CD4-positive, alpha-beta T cell treated with Interleukin-21 for 1 hour (primary cell): ENCODE results near the gene ZNRF1.
"Not testable (repeated sequence)": the region's sequence is repeated elsewhere in the genome, so short reads cannot be mapped to it uniquely, and the experiment has no call there.

Experiments used
- DNase-seq: peaks from one replicate; pipeline ENCODE4 v3.0.0-alpha.2; 2020

ZNRF1 gene

GRCh38 chr16:75003931-75004330, 5.1 kb downstream of the ZNRF1 start:
- DNase-seq: no peak

DNA sequence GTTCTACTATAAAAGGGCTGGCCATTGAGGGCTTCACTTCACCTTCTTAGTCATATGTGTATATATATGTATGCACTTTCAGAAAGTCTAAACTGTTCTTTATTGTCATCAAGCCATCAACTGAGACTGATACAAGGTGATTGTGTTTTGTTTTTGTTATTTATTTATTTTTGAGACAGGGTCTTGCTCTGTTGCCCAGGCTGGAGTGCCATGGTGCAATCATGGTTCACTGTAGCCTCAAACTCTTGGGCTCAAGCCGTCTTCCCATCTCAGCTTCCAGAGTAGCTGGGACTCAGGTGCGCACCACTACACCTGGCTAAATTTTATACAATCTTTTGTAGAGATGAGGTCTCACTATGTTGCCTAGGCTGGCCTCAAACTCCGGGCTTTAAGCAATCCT, 5.6 kb downstream of the ZNRF1 start:
- DNase-seq: no peak

DNA sequence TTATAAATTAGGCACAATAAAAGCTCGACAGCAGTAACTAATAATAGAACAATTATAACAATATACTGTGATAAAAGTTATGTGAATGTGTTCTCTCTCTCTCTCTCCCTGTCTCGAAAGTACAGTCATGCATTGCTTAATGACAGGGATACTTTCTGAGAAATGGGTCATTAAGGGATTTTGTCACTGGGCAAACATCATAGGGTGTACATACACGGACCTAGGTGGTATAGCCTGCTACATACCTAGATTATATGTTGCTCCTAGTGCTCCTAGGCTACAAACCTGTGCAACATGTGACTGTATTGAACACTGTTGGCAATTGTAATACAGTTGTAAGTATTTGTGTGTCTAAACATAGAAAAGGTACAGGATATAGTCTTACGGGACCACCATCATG, 6.9 kb downstream of the ZNRF1 start:
- no peak for DNase-seq

GRCh38 chr16:75007443-75007842, 8.6 kb downstream of the ZNRF1 start:
- DNase-seq: no peak

- no peak for DNase-seq
These were observed 11.6 kb downstream of the ZNRF1 start for GRCh38 chr16:75010427-75010826.

DNA sequence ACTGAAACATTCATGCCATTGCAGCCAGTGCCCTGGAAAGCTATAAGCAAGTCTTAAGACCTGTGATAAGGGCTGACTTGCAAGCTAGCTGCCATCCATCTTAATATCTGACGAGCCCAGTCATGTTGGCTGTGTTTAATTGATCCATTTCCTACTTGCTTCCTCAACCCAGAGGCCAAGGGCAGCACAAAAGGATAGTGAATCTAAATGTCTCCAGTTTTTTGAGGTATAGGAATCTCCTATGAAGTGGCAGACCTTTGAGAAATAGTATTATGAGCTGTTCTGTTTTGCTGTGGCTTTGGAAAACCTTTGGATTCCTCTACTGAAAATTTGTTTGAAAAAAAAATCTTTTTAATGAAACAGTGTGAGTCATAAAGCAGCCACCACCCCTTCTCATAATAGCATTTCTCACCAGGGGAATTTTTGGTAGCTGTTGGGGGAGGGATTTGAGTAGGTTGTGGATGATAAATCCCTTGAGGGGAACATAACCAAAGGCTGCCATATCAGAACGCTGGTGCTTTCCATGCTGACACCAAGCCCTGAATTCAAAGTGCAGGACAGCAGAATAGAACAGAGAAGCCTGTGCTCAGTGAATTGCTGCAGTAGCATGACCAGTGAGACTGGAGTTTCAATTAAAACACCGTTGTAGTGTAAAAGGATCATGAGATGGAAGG, 12.9 kb downstream of the ZNRF1 start:
- peak; percentile 64 for DNase-seq

DNA sequence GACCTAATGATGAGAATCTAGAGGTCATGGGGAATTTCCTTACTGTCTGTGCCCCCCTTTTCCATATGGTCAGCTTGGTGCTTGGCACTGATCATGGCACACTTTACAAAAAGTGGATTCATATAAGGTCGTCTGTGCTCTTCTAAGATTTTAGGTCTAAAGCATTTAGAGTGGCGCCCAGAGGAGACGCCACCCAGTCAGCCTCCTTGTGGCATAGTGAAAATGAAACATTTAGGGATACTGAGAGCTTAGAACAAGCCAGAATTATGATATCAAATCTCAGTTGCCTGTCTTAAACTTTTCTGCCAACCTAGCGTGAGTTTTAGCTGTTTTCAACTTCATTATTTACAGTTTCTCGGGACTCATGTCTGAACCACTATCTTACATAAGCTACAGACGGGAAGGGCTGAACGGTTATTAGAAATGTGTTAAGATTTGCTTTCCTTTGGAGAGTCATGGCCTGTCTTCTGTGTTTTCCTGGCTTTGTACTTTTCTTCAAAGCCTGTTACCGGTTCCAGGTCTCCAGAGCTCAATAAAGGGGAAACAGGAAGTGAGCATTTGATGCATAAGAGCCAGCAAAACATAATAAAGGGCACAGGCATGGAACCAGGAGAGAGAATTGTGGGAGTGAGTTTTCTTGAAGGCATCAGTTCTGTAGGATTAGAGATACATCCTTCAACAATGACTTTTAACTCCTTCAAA, 13.7 kb downstream of the ZNRF1 start:
- peak; percentile 19 for DNase-seq

- DNase-seq: not testable (repeated sequence)
These were observed 14.3 kb downstream of the ZNRF1 start for GRCh38 chr16:75013123-75013522.

- DNase-seq: no peak
These were observed 15.5 kb downstream of the ZNRF1 start for GRCh38 chr16:75014318-75014717.

DNA sequence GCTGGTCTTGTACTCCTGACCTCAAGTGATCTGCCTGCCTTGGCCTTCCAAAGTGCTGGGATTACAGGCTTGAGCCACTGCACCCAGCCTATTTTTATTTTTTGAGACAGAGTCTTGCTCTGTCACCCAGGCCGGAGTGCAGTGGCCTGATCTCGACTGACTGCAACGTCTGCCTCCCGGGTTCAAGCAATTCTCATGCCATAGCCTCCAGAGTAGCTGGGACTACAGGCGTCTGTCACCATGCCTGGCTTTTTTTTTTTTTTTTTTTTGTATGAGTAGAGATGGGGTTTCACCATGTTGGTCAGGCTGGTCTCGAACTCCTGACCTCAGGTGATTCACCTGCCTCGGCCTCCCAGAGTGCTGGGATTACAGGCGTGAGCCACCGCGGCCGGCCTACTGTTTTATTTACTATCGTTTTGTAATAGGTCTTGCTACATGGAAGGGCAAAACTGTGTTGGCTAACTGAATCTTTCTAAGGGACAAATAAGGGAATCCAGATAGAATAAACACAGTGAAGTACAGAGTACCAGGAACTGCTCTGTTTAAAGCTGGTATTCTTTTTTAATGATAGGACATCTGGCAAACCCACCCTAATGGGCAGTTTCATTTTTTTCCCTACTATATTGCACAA, 17.7 kb downstream of the ZNRF1 start:
- not testable (repeated sequence) for DNase-seq

DNA sequence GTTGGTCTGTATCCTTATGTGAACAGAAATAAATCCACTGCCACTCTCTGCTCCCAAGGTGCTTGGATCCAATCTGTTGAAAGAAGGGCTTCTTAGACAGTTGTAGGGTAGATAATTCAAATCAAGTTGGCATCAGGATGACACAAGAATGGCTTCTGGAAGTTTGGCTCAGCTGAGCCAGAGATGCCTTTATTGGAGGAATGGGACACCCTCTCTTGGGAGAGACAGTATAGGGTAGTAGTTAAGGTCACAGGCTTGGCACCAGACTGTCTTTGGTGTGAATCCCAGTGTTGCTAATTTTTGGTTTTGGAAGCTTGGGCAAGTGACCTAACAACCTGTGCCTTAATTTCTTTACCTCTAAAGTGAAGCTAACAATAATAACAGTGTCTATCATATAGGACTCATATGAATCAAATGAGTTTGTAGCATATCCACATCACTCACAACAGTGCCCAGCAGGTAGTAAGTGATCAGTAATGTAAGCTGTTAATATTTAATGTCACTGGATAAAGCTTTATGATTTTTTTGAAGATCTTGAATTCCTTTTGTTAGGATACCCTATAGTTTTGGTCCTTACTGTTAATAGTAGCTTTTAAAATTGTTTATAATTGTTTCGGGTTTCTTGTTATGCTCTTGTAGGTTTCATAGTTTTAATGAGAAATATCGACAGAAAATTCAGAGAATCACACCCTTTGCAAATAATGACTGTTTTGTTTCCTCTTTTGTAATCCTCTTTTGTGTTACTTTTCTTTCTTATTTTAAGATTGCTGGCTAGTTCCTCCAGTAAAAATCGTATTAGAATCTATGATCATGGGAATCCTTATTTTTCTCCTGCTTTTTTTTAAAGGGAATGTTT, 19.1 kb downstream of the ZNRF1 start:
- DNase-seq: no peak

GRCh38 chr16:75019007-75019406, 20.2 kb downstream of the ZNRF1 start:
- DNase-seq: no peak

- no peak for DNase-seq
These were observed 20.8 kb downstream of the ZNRF1 start for GRCh38 chr16:75019586-75019985.

DNA sequence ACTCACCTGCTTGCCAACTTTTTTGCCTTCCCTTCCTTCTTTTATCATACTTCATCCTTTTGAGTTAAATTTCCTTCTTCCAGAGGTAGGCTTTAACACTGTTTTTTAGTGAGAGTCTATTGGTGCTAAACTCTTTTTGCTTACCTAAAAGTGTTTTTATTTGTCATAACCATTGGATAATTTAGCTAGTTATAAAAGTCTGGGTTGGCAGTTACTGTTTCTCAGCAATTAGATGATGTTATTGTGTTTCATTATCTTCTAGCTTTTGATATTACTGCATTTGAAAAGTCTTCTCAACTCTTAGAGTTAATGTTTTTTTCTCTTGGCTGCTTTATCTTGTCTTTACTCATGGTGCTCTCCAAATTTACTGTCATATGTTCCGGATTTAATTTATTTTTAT, 22.6 kb downstream of the ZNRF1 start:
- DNase-seq: no peak

- DNase-seq: no peak
These were observed 23.7 kb downstream of the ZNRF1 start for GRCh38 chr16:75022567-75022966.

DNA sequence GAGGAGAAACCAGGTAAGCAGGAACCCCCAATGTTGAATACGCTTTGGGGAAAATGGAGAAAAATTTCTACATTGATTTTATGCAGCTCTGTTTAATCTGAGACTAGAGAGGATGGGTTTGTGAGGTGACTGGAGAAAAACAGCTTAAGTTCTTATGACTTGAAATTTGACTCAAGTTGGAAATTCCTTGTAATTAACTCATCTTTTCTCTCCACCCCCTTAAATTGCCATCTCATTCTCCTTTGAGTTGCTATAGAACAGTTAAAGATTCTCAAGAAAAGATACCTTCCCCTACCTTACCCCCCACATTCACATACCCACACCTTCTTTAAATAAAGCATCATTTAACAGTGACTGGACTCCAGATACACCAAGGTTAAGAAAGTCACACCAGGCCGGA, 24.2 kb downstream of the ZNRF1 start:
- no peak for DNase-seq

DNA sequence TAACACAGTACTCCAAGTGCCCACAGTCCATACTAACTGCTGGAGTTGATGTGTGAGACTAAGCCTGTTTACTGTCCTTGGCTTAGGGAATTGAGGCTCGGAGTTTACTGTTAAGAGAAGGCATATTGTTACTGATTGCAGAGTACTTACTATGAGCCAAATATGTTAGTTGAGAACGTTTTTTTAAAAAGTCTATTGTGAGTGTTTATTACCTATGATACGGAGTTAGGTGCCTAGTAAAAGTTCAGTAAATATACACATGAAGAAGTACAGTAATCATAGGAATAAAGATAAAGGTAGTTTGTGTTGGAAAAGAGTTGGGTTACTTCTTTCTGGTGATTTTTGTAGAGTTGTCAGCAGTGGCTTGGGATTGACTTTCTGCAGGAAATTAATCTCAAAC, 25.4 kb downstream of the ZNRF1 start:
- no peak for DNase-seq

GRCh38 chr16:75024594-75024993, 25.8 kb downstream of the ZNRF1 start:
- DNase-seq: no peak

DNA sequence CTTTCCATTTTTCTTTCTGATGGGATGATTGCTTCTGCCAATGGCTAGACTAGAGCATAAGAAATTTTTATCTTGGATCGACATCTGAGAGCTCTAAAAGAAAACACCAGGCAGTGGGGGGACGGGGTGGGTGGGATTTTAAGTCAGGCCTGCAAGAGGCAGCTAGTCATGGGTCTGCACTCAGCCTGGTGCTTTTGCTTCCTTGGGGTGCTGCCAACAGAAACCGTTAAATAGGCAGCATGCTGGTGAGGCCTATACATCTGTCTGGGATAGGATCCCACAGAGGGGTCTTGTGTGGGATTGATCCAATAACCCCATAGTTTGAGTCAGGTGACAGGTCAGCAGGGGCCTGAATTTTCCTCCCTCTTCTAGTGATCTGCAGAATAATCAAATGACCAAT, 26.9 kb downstream of the ZNRF1 start:
- DNase-seq: no peak

GRCh38 chr16:75026239-75026891, 27.5 kb downstream of the ZNRF1 start:
- DNase-seq: not testable (repeated sequence)

DNA sequence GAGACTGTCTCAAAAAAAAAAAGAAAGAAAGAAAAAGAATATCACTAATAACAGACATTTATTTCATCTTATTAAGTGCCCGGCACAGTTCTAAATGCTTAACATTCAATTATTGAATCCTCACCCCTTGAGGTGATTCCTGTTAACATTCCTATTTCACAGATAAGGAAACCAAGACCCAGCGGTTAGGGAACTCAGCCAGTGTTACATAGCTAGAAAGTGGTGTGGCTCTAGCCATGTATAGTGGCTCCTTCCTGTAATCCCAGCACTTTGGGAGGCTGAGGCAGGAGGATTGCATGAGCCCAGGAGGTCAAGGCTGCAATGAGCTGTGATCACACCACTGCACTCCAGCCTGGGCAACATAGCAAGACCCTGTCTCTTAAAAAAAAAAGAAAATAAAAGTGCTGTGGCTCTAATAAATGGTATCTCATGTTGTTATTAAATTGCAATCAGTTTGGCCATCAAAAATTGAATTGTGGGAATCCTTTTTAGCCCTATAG, 28.1 kb downstream of the ZNRF1 start:
- DNase-seq: no peak

DNA sequence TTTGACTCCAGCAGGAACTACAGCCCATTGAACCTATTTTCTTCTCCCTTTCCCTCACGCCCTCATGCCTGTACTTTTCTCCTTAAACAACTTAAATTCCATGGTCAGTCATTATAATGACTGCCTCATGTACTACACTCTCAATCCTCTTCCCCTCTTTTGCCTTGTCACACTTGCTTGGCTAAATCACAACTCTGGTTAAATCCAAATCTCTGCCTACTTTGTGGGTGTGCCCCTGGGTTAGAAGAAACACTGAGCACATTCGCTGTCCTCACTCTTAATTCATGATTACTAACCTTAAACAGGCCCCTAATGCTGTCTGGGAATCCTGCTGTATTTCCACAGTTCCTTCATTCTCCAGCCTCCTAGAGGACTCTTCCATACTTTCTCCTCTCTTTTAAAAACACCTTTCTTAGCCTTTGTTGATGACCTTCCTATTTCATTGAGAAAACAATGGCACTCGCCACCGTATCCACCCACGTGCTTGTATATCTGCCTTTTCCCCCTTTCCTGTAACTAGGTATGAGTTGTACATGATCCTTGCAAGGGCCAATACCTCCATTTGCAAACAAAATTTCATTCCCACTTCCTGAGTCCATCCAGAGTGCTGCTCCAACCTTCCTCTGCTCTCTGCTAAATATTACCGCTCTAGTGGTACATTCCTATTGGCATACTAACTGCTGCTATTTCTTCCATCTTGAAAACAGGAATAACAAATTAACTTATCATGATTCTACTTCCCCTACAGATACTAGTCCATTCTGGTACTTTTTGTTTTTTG, 28.9 kb downstream of the ZNRF1 start:
- DNase-seq: no peak
